Body of pancreas (tissue), 4 donors: Measurements from ENCODE around the gene NUP98. TPM values are rescaled to one million over a fixed set of nuclear protein-coding genes. Genes with fewer than 3 reads are reported as not detected.

Experiments
- ATAC-seq: fragments of 150-250 bp; one replicate; pipeline ENCODE4 v1.9.1; 2016
- DNase-seq, 4 donors: peaks; one replicate each; pipeline ENCODE4 v3.0.0-alpha.2; 2019
- H3K27ac ChIP-seq, 4 donors: fragments of 200-600 bp; sonication (generic); 1 replicate in 3 of 4; 2 replicates in 1 of 4; pipeline versions ENCODE4 v1.5.1 to v1.6.1; 2016 to 2019; ENCODE audit warnings: mild to moderate bottlenecking in 1 of 4, mixed read lengths in 1 of 4, moderate library complexity in 1 of 4
- H3K27me3 ChIP-seq, 2 donors: fragments of 200-600 bp; sonication (generic); one replicate each; pipeline ENCODE4 v1.6.0; 2016; ENCODE audit warnings: mild to moderate bottlenecking in 1 of 2
- H3K36me3 ChIP-seq, 2 donors: fragments of 200-600 bp; sonication (generic); replicated peaks in 1 of 2; 2 replicates each; pipeline ENCODE4 v1.5.1; 2016; ENCODE audit warnings: low read depth in 2 of 2; ENCODE audit not compliant: insufficient read depth in 1 of 2
- H3K4me1 ChIP-seq: fragments of 200-600 bp; sonication (generic); one replicate; pipeline ENCODE4 v1.6.0; 2016
- H3K4me3 ChIP-seq, 2 donors: fragments of 200-600 bp; sonication (generic); 1 replicate in 1 of 2; 2 replicates in 1 of 2; pipeline ENCODE4 v1.5.1; 2016 to 2019
- H3K9me3 ChIP-seq, 3 donors: fragments of 200-600 bp; sonication (generic); 1 replicate in 2 of 3; 2 replicates in 1 of 3; pipeline ENCODE4 v1.5.1; 2016
- CTCF ChIP-seq, 7 experiments: fragments of 450-650 bp in 4 of 7; fragments of 200-600 bp in 3 of 7; sonication (generic) in 3 of 7; IDR thresholded peaks; one replicate each; pipeline ENCODE4 v1.5.1; 2016 to 2019; ENCODE audit warnings: antibody characterized with exemption in 7 of 7
- POLR2A ChIP-seq, 3 donors: fragments of 450-650 bp; IDR thresholded peaks; one replicate each; pipeline ENCODE4 v1.6.1; 2016; ENCODE audit warnings: antibody characterized with exemption in 3 of 3, mild to moderate bottlenecking in 2 of 3
- WGBS, 2 donors: methylation state at CpG; one replicate each; pipeline ENCODE4 v1.1.5; 2017; 5-methylcytosine and 5-hydroxymethylcytosine counted together
- intact Hi-C: fragments of 100-400 bp; cut with DNase I; formaldehyde crosslinking; loops from one replicate; pipeline ENCODE4 v1.15.1; 2023
- total RNA-seq, 2 donors: library from RNA; depleted of rRNA; stranded (reverse); fragments of >200 nt; gene quantifications; one replicate each; pipeline ENCODE4 v1.1.0, GENCODE V29; 2016

NUP98 gene
- total RNA-seq, 2 donors from 2014 or later = 37.9 to 62.0 TPM

- WGBS, 2 donors = 83 to 96% methylated on average over 2 of the region's 2 CpGs
- no peaks in the 10 kb centered on the region for H3K4me1 ChIP-seq
- DNase-seq (no peak), ATAC-seq (no peak)
- TF ChIP-seq CTCF (IDR thresholded peaks at IDR 0.05) (no peak), POLR2A (IDR thresholded peaks at IDR 0.05) (no peak)
- no peaks in the 10 kb centered on the region for H3K9me3 ChIP-seq
- H3K4me3 ChIP-seq = no peak overlapping the region
- peaks cover 20 to 30% of the 10 kb centered on the region in 2 donors for H3K36me3 ChIP-seq
- intact Hi-C loops = loop anchor here (10.0 kb wide), 1 partner anchor 53 kb away; no protein-coding TSS in a partner anchor
- no peaks in the 10 kb centered on the region for H3K27me3 ChIP-seq
- H3K27ac ChIP-seq = no peak overlapping the region
Observed at GRCh38 chr11:3722100-3722499, 75.3 kb downstream of the NUP98 start.

GRCh38 chr11:3720997-3721396, 76.4 kb downstream of the NUP98 start:
- no peak for ATAC-seq

GRCh38 chr11:3712274-3712673, 85.1 kb downstream of the NUP98 start:
- Histone ChIP-seq H3K27ac (no peak overlapping the region), H3K4me1 (no peaks in the 10 kb centered on the region), H3K9me3 (no peaks in the 10 kb centered on the region), H3K36me3 (peaks cover 4 to 24% of the 10 kb centered on the region in 2 donors), H3K4me3 (no peak overlapping the region), H3K27me3 (no peaks in the 10 kb centered on the region)
- no peak for TF ChIP-seq CTCF (IDR thresholded peaks at IDR 0.05)
- TF ChIP-seq POLR2A (IDR thresholded peaks at IDR 0.05) = no peak
- ATAC-seq = no peak
- intact Hi-C loops = no loop called here
- WGBS, 2 donors = 60 to 77% methylated on average over 6 of the region's 6 CpGs
- DNase-seq = no peak

More at GRCh38 chr11:3720997-3721396, 76.4 kb downstream of the NUP98 start:
- Histone ChIP-seq H3K36me3 (peaks cover 20 to 35% of the 10 kb centered on the region in 2 donors), H3K27ac (no peak overlapping the region), H3K27me3 (no peaks in the 10 kb centered on the region), H3K4me3 (no peak overlapping the region), H3K9me3 (no peaks in the 10 kb centered on the region), H3K4me1 (no peaks in the 10 kb centered on the region)
- TF ChIP-seq CTCF (IDR thresholded peaks at IDR 0.05) = no peak
- no peak for TF ChIP-seq POLR2A (IDR thresholded peaks at IDR 0.05)
- no peak for DNase-seq
- intact Hi-C loops = loop anchor here (10.0 kb wide), 1 partner anchor 54 kb away; no protein-coding TSS in a partner anchor
- 88 to 91% methylated on average over 2 of the region's 2 CpGs for WGBS, 2 donors

GRCh38 chr11:3710485-3711259, 86.7 kb downstream of the NUP98 start:
- H3K27ac ChIP-seq = no peak overlapping the region
- H3K27me3 ChIP-seq = no peaks in the 10 kb centered on the region
- no peaks in the 10 kb centered on the region for H3K9me3 ChIP-seq
- H3K4me1 ChIP-seq = no peaks in the 10 kb centered on the region
- H3K36me3 ChIP-seq = peaks cover 4 to 22% of the 10 kb centered on the region in 2 donors
- intact Hi-C loops = no loop called here
- TF ChIP-seq CTCF (IDR thresholded peaks at IDR 0.05) = no peak
- H3K4me3 ChIP-seq = no peak overlapping the region
- ATAC-seq (no peak), DNase-seq (no peak)
- 87 to 94% methylated on average over 4 of the region's 4 CpGs for WGBS, 2 donors

GRCh38 chr11:3709977-3710376, 87.4 kb downstream of the NUP98 start:
- no peak for TF ChIP-seq POLR2A (IDR thresholded peaks at IDR 0.05)
- no peak for TF ChIP-seq CTCF (IDR thresholded peaks at IDR 0.05)
- Histone ChIP-seq H3K4me3 (no peak overlapping the region), H3K36me3 (peaks cover 4 to 20% of the 10 kb centered on the region in 2 donors), H3K9me3 (no peaks in the 10 kb centered on the region), H3K4me1 (no peaks in the 10 kb centered on the region), H3K27me3 (no peaks in the 10 kb centered on the region), H3K27ac (no peak overlapping the region)
- no peak for DNase-seq
- intact Hi-C loops = no loop called here
- ATAC-seq = no peak
- 71 to 73% methylated on average over 1 of the region's 1 CpG for WGBS, 2 donors
